Uterus (tissue), 2 donors: Measurements from ENCODE around the gene MTCL1.

Experiments used
- POLR2A ChIP-seq, 2 donors: fragments of 450-650 bp; IDR thresholded peaks; one replicate each; pipeline ENCODE4 v1.6.1; 2016; ENCODE audit warnings: antibody characterized with exemption in 2 of 2, mild to moderate bottlenecking in 1 of 2, moderate library complexity in 1 of 2
- TF ChIP-seq, protein P1 (sequence below), 4 experiments: fragments of 200-600 bp in 2 of 4; fragments of 450-650 bp in 2 of 4; sonication (generic) in 2 of 4; IDR thresholded peaks; one replicate each; pipeline ENCODE4 v1.5.1; 2016 to 2019; ENCODE audit warnings: antibody characterized with exemption in 4 of 4, mild to moderate bottlenecking in 2 of 4, moderate library complexity in 1 of 4

DNA sequence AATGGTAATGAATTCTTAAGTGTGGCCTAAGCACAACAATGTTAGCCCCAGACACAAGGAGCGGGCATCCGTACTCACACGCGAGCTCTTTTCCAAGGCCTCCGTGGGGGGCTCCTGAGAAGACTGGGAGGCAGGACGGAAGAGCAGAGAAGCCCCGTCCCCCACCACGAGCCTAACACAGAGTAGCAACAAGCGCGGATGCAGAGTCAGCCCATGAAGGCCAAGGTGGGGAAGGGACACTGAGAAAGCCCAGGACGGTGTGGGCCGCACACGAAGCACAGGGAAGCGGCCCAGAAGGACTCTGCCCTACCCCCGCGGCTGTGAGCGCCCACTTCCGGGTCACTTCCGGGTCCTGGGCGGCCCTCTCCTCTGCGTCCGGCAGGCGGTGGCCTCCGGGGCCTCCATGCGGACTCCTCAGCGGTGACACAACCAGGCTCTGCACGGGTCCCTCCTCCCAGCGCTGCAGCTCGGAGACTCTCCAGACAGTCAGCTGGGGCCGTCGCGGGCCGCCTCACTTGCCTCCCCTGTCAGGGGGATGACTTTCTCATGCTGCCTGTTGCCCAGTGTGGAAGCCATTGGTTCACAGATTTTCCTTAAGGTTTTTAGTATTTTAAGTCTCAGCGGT lies 151.5 kb downstream of the MTCL1 start:
- no peak for TF ChIP-seq POLR2A (IDR thresholded peaks at IDR 0.05)
- TF ChIP-seq, protein P1, sequence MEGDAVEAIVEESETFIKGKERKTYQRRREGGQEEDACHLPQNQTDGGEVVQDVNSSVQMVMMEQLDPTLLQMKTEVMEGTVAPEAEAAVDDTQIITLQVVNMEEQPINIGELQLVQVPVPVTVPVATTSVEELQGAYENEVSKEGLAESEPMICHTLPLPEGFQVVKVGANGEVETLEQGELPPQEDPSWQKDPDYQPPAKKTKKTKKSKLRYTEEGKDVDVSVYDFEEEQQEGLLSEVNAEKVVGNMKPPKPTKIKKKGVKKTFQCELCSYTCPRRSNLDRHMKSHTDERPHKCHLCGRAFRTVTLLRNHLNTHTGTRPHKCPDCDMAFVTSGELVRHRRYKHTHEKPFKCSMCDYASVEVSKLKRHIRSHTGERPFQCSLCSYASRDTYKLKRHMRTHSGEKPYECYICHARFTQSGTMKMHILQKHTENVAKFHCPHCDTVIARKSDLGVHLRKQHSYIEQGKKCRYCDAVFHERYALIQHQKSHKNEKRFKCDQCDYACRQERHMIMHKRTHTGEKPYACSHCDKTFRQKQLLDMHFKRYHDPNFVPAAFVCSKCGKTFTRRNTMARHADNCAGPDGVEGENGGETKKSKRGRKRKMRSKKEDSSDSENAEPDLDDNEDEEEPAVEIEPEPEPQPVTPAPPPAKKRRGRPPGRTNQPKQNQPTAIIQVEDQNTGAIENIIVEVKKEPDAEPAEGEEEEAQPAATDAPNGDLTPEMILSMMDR (IDR thresholded peaks at IDR 0.05), result no peak
